NCI-H345 treated with DMSO at 0.1 percent for 48 hours (cell line): Measurements from ENCODE around the gene MYDGF.

Experiments used
- DNase-seq: peaks from one replicate; lab custom pipeline; 2025; ENCODE audit not compliant: unreplicated experiment; lab: John Stamatoyannopoulos, UW

The MYDGF gene

GRCh38 chr19:4645718-4646117 lies 24.4 kb downstream of the MYDGF start:
- DNase-seq = no peak

- no peak for DNase-seq
These were observed 27.5 kb downstream of the MYDGF start for GRCh38 chr19:4642625-4643024.

- DNase-seq = no peak
These were observed 29.0 kb downstream of the MYDGF start for GRCh38 chr19:4641132-4641531.

GRCh38 chr19:4640247-4641000 lies 29.7 kb downstream of the MYDGF start:
- no peak for DNase-seq

GRCh38 chr19:4639531-4640246 lies 30.5 kb downstream of the MYDGF start:
- no peak for DNase-seq

- peak; percentile 91 for DNase-seq
These were observed 31.2 kb downstream of the MYDGF start, which contains the start of gene TNFAIP8L1 for GRCh38 chr19:4638828-4639530. TSS of gene TNFAIP8L1 (plus strand) at chr19:4639516. CDS start at chr19:4651870, 12,354 bp downstream.

GRCh38 chr19:4638317-4638716 lies 31.8 kb downstream of the MYDGF start:
- no peak for DNase-seq

GRCh38 chr19:4636761-4637160 lies 33.4 kb downstream of the MYDGF start:
- DNase-seq = no peak

- DNase-seq = peak; percentile 24
These were observed 33.9 kb downstream of the MYDGF start for GRCh38 chr19:4636151-4636717.

- no peak for DNase-seq
These were observed 34.4 kb downstream of the MYDGF start for GRCh38 chr19:4635754-4636116.

- DNase-seq = no peak
These were observed 36.8 kb downstream of the MYDGF start for GRCh38 chr19:4633140-4633967.

GRCh38 chr19:4624733-4625362 lies 45.3 kb downstream of the MYDGF start:
- no peak for DNase-seq

- peak; percentile 42 for DNase-seq
These were observed 45.8 kb downstream of the MYDGF start for GRCh38 chr19:4624301-4624700.

GRCh38 chr19:4622695-4623421 lies 47.3 kb downstream of the MYDGF start:
- no peak for DNase-seq

- DNase-seq = no peak
These were observed 49.5 kb downstream of the MYDGF start for GRCh38 chr19:4620675-4621074.

GRCh38 chr19:4619668-4620294 lies 50.4 kb downstream of the MYDGF start:
- DNase-seq = no peak

GRCh38 chr19:4618019-4618418 lies 52.1 kb downstream of the MYDGF start:
- DNase-seq = no peak

- no peak for DNase-seq
These were observed 56.8 kb downstream of the MYDGF start for GRCh38 chr19:4613254-4613751.
